ENCODE data around the gene TNRC6A.
A peak's percentile ranks its signal among the peaks of the same experiment; 100 is the strongest.
"Not testable (repeated sequence)": the region's sequence is repeated elsewhere in the genome, so short reads cannot be mapped to it uniquely, and the experiment has no call there.

Gene TNRC6A

DNA sequence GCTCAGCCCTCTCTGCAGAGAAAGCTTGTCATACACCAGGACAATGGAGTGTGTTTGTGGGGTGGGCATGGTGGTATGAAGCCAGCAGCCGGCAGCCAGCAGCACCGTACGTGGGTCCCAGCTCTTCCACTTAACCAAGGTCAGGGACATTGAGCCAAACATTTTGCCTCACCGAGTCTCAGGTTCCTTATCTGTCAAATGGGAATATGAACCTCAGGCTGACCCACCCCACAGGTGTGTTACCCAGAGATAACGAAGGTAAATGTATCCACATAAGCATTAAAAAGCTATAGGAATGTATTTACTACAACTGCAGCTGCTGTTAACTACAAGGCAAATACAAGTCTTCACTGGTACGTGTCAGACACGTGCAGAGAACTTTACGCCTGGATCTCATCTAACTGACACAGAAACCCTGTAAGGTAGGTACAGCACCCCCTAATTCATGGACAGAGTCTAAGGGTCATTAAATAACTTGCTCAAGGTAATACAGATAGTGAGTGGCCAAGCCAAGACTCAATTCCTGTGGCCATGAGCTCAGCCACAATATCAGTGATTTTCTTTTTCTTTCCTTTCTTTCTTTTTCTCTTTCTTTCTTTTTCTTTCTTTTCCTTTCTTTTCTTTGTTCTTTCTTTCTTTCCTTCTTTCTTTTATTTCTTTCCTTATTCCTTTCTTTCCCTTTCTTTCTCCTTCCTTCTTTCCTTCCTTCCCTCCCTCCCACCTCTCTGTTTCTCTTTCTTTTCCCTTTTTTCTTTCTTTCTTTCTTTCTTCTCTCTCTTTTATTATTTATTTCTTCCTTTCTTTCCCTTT lies 117.3 kb downstream of the TNRC6A start:
- DNase-seq: no peak

DNA sequence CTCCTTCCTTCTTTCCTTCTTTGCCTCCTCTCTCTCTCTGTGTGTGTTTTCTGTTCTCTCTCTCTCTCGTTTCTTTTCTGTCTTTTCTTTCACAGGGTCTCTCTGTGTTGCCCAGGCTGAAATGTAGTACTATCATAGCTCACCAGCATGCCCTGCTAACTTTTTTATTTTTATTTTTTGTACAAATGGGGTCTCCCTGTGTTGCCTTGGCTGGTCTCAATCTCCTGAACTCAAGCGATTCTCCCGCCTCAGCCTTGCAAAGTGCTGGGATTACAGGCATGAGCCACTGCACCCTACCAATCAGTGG lies 117.9 kb downstream of the TNRC6A start:
- DNase-seq: no peak

DNA sequence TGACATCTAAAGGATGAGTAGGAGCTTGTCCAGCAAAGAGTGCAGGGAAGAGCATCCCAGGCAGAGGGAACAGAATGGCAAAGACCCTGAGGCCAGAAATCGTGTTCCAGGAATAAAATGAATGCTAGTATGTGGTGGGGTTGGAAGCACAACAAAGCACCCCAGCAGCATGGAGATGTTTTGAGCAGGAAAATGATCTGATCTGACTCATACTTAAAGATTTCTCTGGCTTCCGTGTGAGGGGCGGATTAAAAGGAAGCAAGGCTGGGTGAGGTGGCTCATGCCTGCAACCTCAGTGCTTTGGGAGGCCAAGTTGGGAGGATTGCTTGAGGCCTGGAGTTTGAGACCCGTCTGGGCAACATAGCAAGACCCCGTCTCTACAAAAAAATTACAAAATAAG lies 118.6 kb downstream of the TNRC6A start:
- no peak for DNase-seq

DNA sequence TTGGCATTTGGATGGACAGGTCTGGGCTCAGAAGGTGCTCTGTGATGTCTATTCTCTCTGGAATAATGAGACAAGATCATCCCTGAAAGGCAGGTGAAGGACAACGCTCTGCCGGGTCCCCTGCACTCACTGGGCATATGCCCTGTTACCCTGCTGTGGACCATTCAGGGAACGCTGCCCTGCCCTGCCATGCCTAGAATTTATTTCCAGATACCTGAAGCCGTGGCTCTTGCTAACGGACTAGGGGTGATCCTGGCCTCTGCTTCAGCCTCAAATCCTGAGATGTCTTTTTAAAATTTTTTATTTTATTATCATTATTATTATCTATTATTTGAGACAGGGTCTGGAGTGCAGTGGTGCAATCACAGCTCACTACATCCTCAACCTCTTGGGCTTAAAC lies 120.2 kb downstream of the TNRC6A start:
- no peak for DNase-seq

DNA sequence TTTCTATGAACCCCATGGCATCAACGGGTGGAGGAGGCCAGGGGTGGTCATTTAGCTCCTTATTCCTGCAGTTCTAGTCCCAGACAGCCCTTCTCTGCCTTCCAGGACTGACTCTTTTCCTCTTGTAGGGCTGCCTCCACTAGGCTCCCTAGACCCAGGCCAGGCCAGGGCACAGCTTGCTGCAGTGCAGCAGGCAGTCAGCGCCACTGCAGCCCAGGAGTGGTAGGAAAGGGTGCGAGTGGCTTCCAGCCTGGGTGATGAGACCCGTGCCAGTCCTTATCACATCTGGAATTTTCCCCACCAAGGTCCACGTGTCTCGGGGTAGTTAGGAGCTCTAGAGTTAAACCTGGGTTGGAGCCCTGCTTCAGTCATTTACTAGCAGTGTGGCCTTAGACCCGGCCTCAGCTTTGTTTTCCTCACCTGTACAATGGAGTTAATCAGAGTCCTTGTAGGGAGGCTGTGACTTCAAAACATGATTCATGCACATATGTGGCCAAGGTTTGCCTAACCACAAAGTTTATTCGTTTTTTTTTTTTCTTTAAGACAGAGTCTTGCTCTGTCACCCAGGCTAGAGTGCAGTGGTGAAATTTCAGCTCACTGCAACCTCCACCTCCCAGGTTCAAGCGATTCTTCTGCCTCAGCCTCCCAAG lies 121.0 kb downstream of the TNRC6A start:
- DNase-seq: no peak

DNA sequence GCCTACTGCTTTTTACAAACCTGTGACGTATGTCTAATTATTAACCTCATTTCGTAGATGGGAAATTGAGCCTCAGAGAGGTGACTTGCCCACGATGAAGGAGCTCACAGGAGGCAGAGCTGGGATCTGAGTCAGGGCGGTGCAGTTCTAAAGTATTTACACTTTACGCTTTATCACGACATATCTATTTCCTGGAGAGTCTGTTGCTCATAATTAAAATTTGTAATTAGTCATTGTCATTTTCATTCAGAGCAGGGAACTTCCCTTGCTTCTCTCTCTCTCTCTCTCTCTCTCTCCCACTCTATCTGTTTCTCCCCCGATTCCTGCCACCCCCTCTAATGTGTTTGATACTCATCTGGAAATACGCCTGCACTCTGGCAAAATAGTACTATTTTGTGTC lies 122.2 kb downstream of the TNRC6A start:
- DNase-seq: no peak

DNA sequence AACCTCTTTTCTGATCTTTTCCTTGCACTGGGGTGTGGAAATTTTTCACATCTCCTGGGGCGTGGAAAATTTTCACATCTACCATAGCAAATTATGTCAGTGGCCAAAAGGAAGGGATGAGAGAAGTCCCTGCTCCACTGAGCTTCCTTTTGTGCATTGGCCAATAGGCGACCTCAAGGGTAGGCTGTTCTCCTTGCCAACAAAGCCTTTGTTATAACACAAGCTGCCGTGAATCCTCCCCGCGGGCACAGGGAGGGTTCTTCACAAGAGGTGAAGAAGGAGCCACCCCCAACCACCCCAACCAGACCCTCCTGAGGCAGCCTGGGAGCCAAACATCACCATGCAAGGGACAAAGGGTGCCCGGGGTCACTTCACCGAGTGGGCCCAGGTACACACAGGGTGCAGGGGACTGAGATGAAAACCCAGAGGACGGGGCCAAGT lies 122.8 kb downstream of the TNRC6A start:
- no peak for DNase-seq

DNA sequence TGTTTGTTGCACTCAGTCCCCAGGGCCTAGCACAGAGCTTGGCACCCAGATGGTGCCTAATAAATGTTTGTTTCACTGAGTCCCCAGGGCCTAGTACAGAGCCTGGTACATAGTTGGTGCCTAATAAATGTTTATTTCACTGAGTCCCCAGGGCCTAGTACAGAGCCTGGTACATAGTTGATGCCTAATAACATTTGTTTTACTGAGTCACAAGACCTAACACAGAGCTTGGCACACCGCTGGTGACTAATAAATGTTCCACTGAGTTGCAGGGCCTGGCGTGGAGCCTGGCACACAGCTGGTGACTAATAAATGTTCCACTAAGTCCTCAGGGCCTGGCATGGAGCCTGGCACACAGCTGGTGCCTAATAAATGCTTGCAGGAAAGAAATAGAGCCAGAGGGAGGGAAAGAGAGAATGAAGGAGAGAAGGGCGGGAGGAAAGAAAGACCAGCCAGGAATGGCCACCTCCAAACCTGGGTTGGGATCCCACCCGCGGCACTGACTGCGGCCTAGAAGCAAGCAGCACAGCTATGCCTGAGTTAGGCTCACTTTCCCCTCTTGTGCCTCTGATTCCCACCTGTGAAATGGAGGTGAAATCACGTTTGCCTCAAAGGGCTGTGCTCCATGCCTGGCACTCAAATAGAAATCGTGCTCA lies 123.8 kb downstream of the TNRC6A start:
- DNase-seq: no peak

DNA sequence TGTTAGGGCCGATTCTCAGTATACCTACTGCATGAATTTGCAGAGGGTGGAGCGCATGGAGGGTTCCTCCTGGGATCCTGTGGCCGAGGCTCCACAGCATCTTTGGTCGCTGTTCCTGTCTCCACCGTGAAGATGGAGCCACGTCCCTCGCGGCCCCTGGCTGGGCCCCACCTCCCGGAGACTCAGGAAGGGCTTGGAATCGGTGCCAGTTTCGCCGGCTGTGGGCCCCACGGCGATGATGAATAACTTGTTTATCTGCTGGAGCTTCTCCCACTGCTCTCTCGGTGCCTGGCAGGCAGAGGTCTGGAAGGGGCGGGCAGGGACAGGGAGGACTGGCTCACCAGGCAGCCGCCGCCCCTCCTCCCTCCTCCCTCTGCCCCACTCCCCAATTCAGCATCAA lies 124.4 kb downstream of the TNRC6A start:
- no peak for DNase-seq

DNA sequence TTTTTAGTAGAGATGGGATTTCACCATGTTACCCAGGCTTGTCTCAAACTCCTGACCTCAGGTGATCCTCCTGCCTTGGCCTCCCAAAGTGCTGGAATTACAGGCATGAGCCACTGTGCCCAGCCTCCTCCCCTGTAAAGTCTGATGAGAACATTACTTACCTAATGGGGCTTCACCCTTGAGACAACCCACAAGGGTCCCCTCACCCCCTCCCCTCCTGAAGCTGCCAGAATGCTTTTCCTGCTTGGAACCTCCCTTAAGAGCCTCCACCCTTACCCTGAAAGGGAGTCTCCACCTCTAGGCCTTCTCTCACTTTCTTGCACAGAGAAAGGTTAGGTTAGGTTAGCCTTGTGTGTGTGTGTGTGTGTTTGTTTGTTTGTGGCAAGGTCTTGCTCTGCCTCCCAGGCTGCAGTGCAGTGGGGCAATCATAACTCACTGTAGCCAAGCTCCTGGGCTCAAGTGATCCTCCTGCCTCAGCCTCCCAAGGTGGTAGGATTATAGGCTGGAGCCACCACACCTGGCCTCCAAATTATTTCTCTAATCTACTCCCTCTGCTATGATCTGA lies 125.2 kb downstream of the TNRC6A start:
- no peak for DNase-seq

DNA sequence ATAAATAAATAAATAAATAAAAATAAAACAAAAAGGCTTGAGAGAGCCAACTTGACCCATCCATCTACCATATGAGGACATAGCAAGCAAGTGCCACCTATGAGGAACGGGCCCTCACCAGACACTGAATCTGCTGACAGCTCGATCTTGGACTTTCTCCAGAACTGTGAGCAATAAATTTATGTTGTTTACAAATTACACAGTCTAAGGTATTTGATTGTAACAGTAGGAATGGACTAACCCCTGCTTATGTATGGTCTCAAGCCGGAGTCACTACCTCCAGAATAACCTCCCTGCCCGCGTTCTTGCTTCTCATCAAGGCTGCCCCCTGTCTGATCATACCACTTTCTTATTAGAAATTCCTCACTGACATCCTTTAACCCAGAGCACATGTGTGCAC lies 126.2 kb downstream of the TNRC6A start:
- no peak for DNase-seq

DNA sequence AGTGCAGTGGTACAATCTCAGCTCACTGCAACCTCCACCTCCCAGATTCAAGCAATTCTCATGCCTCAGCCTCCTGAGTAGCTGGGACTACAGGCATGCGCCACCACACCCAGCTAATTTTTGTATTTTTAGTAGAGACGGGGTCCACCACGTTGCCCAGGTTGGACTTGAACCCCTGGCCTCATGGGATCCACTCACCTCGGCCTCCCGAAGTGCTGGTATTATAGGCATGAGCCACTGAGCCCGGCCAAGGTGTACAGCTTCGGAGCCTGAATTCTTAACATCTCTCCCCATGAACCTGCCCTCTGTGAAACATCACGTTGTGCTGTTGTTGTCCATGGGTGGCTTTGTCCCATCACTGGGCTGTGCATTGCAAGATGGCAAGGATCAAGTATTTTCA lies 127.4 kb downstream of the TNRC6A start:
- DNase-seq: not testable (repeated sequence)

DNA sequence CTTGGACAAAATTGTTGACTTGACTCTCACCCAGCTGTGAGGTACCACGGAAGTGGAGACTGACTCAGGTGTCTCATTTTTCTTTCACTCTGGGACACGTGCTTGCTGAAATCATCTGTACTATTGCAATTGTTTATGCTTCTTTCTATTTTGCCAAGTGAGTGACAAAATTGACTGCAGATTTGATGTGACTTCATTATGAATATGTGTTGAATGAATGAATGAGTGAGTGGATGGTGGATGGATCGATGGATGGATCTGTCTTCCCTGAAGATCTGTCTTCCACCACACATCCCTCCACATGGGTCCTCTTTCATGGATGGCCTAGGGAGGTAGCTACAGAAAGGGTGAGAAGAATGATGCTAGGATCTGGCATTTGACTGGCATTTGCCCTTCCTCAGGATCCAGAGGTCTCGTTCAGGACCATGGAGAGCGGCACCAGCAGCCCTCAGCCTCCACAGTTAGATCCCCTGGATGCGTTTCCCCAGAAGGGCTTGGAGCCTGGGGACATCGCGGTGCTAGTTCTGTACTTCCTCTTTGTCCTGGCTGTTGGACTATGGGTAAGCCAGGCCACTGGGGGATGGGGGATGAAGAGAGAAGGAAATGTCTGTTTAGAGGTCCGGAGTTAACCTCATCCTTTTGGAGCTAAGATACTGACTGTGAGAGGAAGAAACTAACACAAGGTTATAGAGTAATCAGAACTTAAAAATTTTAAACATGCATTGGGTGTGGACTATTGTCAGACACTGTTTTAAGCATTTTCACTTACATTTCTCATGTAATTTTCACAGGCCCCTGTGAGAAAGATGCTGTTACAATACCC lies 129.0 kb downstream of the TNRC6A start:
- DNase-seq: peak; percentile 3 to 48

DNA sequence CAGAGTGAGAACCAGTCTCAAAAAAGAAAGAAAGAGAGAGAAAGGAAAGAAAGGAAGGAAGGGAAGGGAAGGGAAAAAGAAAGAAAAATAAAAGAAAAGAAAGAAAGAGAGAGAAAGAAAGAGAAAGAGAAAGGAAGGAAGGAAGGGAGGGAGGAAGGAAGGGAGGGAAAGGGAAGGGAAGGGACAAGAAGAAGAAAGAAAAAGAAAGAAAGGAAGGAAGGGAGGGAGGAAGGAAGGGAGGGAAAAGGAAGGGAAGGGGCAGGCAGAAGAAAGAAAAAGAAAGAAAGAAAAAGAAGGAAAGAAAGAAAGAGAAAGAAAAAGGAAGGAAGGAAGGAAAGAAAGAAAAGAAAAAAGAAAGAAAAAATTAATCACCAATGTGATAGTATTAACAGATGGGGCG lies 132.0 kb downstream of the TNRC6A start:
- DNase-seq: no peak

DNA sequence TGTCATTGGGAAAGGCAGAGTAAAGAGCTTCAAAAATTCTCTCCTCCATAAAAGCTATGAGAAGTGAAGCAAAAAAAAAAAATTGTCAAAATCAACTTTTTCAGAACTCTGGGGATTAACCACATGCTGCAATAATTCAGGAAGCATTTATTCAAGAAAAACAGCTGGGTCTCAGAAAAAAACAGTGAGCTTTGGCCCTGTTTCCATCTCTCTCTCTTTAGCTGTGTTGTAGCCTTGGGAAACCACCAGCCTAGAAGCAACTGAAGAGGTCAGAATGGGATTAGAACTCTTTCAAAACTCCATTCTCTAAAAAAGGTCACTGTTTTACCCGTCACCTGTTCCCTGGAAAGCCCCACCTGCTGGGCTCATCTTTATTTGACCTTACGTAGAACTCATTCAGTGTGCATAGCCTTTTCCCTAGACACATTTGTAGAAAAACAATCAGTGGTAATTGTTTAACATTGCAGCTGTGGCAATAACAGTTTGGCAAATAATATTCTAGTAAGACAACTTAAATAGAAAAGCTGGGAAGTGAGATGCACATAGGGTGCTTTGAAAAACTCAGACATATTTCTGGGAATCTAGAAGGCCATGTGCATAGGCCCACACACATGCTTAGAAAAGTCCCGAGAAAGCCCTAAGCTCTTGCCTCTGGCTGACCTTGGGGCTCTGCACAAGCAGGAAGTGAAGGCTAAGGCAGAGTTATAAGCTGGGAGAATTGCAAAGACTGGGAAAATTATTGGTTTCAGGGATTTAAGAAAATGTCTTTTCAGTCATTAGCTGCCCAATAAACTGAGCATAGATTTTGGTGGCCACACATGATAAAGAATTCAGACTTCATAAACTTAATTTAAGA lies 134.4 kb downstream of the TNRC6A start:
- DNase-seq: no peak

DNA sequence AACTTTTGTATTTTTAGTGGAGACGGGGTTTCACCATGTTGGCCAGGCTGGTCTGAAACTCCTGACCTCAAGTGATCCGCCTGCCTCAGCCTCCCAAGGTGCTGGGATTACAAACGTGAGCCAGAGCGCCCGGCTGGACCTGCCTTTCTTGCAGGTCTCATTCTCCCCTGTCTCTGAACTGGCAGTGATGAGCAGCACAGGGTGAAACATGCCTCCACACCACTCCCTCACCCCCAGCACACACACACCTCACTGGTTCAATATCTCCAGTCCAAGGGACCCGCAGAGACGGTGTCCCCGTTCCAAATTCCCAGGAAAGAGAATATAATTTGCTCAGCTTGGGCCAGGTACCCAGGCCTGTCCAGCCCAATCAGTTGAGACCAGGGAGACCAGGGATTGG lies 139.6 kb downstream of the TNRC6A start:
- no peak for DNase-seq

DNA sequence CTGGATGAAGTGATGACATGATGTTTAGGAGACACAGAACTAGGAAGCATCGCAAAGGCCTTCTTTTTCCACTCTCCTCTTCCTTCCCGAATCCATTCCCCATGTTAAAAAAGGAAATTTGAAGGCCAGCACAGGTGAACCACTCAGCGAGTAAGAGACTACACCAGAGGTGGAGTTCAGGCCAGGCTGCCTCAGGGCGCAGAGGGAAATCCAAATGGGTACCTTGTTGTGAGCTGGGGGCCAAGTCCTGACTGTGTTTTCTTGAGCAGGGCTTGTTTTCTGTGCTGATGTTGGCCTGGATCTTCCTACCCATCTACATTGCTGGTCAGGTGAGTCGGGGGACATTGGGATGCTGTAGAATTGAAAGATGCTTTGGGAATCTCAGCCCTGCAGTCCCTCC lies 142.4 kb downstream of the TNRC6A start:
- no peak for DNase-seq

DNA sequence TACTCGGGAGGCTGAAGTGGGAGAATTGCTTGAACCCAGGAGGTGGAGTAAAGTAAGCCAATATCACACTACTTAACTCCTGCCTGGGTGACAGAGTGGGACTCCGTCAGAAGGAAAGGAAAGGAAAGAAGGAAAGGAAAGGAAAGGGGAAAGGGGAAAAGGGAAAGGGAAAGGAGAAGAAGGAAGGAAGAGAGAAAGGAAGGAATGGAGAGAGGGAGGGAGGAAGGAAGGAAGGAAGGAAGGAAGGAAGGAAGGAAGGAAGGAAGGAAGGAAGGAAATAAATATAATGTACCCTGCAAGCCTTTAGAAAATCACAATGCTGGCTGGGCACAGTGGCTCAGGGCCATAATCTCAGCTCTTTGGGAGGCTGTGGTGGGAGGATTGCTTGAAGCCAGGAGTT lies 143.6 kb downstream of the TNRC6A start:
- no peak for DNase-seq

DNA sequence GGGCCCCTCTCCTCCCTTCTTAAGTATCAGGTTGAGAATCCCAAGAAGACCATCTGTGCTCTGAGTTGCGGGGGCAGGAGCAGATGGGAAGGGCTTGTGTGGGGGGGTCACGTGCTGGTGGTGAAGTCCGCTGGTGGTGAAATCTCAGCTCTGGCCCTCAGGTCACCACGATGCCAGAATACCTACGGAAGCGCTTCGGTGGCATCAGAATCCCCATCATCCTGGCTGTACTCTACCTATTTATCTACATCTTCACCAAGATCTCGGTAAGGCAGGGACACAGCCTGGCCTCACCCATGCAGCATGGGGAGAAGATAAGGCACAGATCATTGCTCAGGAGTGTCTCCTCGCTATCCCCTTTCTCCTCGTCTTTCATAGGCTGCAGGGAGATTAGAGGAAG lies 146.0 kb downstream of the TNRC6A start:
- no peak for DNase-seq

Measured in inflammatory macrophage (primary cell).